Bone marrow (tissue), 2 donors: ENCODE measurements around the gene FOXL1.

Experiments
- DNase-seq, 2 donors: peaks; one replicate each; lab custom pipeline; 2025; lab: John Stamatoyannopoulos, UW

The FOXL1 gene

GRCh38 chr16:86608301-86608747, 30.0 kb downstream of the FOXL1 start:
- DNase-seq = no peak

GRCh38 chr16:86609115-86609514, 30.8 kb downstream of the FOXL1 start:
- DNase-seq = no peak

- DNase-seq = no peak
Observed at GRCh38 chr16:86609661-86610060, 31.3 kb downstream of the FOXL1 start.

GRCh38 chr16:86610779-86611524, 32.6 kb downstream of the FOXL1 start:
- DNase-seq = no peak

- no peak for DNase-seq
Observed at GRCh38 chr16:86611525-86611855, 33.1 kb downstream of the FOXL1 start.

GRCh38 chr16:86611941-86612340, 33.6 kb downstream of the FOXL1 start:
- no peak for DNase-seq

GRCh38 chr16:86614699-86615098, 36.4 kb downstream of the FOXL1 start:
- DNase-seq = no peak

- no peak for DNase-seq
Observed at GRCh38 chr16:86616906-86617305, 38.6 kb downstream of the FOXL1 start.

GRCh38 chr16:86618431-86619238, 40.3 kb downstream of the FOXL1 start:
- DNase-seq = no peak

- DNase-seq = no peak
Observed at GRCh38 chr16:86619239-86619794, 41.0 kb downstream of the FOXL1 start.

GRCh38 chr16:86620184-86620583, 41.8 kb downstream of the FOXL1 start:
- no peak for DNase-seq

- no peak for DNase-seq
Observed at GRCh38 chr16:86621966-86622365, 43.6 kb downstream of the FOXL1 start.

GRCh38 chr16:86622700-86623615, 44.6 kb downstream of the FOXL1 start:
- DNase-seq = no peak

GRCh38 chr16:86625029-86625428, 46.7 kb downstream of the FOXL1 start:
- DNase-seq = no peak

GRCh38 chr16:86625821-86626220, 47.5 kb downstream of the FOXL1 start:
- no peak for DNase-seq

GRCh38 chr16:86626284-86626683, 47.9 kb downstream of the FOXL1 start:
- no peak for DNase-seq

GRCh38 chr16:86626966-86627365, 48.6 kb downstream of the FOXL1 start:
- no peak for DNase-seq

- DNase-seq = no peak
Observed at GRCh38 chr16:86628614-86629013, 50.3 kb downstream of the FOXL1 start.

- no peak for DNase-seq
Observed at GRCh38 chr16:86630471-86630870, 52.1 kb downstream of the FOXL1 start.

GRCh38 chr16:86631444-86631843, 53.1 kb downstream of the FOXL1 start:
- DNase-seq = no peak
